ENCODE data around the gene C6orf89. TPM values are rescaled to one million over a fixed set of nuclear protein-coding genes. Genes with fewer than 3 reads are reported as not detected.

Gene C6orf89
- polyA plus RNA-seq, 1 donor, result 30.6 TPM

DNA sequence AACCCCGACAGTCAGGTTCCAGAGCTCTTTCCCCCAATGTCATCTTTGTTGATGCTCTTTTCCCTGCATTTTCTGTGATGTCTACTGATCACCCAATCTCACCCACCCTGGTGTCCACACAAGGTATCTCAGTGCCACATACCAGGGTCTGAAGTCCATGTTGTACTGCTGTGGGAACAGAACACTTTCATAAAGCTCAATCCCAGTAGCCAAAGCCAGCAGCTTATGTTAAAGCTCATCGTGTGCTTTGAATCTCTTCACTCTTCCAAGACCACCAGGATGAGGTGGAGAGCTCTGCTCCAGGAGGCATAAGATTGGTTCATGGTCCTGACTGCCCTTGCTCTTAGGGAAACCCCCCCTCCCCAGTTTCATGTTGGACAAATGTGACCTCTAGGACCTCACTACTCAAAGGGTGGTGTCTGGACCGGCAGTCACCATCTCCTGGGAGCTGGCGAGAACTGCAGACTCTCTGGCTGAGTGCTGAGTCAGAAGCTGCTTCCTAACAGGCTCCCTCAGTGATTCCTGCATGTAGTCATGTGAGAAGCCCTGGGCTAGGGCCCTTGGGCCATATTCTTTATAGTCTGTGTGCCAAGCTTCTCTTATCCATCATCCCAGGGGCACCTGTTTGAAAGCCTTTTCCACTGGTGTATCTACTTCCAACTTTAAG is 33.1 kb upstream of the C6orf89 start:
- DNase-seq (ENCODE audit: low read depth), result no peak

GRCh38 chr6:36853325-36853724 is 32.4 kb upstream of the C6orf89 start:
- DNase-seq (ENCODE audit: low read depth), result no peak

DNA sequence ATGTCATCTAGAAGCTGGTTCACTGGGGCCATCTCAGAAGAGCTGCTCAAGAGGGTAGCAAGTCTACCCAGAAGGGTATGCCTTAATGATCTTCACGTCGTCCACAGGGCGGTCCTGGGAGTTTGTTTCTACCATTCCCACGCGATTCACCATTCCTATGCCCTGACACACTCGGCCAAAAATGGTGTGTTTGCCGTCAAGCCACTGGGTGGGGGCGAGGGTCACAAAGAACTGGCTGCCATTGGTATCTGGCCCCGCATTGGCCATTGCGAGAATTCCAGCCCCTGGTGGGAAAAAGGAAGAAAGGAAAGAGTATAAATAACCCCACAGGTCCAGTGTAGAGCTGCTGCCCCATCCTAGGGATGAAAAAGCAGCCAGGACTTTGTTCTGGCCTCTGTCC is 30.0 kb upstream of the C6orf89 start:
- DNase-seq (ENCODE audit: low read depth), result no peak

- DNase-seq (ENCODE audit: low read depth), result no peak
These were observed 29.5 kb upstream of the C6orf89 start for GRCh38 chr6:36856277-36856676.

DNA sequence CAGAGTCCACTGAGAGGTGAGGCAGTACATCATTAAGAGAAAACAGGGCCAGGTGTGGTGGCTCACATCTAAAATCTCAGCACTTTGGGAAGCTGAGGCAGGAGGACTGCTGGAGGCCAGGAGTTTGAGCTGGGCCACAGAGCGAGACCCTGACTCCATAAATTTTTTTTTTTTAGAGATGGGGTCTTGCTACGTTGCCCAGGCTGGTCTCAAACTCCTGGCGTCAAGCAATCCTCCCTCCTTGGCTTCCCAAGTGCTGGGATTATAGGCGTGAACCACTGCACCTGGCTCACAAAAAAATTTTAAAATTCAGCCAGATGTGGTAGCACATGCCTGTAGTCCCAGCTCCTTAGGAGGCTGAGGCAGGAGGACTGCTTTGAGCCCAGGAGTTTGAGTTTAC is 28.4 kb upstream of the C6orf89 start:
- no peak for DNase-seq (ENCODE audit: low read depth)

- no peak for DNase-seq (ENCODE audit: low read depth)
These were observed 27.3 kb upstream of the C6orf89 start for GRCh38 chr6:36858407-36858981.

- DNase-seq (ENCODE audit: low read depth), result no peak
These were observed 25.6 kb upstream of the C6orf89 start for GRCh38 chr6:36860126-36860525.

GRCh38 chr6:36862164-36862847 is 23.4 kb upstream of the C6orf89 start:
- DNase-seq (ENCODE audit: low read depth), result no peak

- no peak for DNase-seq (ENCODE audit: low read depth)
These were observed 22.8 kb upstream of the C6orf89 start for GRCh38 chr6:36862848-36863382.

DNA sequence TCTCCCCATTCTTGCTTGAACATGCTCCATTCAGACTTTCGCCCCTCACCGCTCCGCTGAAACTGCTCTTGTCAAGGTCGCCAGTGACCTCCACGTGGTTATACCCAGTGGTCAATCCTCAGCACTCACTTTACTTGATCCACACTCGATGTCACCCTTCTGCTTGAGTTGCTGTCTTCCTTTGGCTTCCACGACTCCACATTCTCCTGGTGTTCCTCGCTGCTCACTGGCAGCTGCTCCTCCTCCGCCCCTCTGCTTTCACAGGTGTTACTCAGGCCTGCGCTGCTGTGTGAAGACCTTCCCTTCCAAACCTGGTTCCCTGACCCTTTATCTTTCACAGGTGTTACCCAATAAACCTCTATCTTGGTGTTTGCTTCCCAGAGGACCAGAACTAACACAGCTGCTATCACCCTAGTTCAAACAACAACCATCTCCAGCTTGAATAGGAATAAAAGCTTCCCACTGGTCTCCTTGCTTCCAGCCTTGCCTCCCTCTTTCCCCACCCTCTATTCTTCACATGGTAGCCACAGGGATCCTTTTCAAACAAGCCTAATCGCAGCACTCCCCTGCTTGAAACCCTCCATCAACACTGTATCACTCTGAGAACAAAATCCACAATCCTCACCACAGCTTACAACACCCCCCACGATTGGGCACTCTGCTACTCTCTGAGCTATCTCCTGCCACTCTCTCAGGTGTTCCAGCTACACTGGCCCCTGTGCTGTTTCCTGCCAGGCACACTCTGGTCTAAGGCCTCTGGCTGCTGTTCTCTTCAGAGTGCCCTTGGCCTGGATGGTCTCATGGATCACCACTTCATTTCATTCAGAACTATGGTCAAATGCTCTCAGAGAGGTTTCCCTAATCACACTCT is 21.8 kb upstream of the C6orf89 start:
- no peak for DNase-seq (ENCODE audit: low read depth)

DNA sequence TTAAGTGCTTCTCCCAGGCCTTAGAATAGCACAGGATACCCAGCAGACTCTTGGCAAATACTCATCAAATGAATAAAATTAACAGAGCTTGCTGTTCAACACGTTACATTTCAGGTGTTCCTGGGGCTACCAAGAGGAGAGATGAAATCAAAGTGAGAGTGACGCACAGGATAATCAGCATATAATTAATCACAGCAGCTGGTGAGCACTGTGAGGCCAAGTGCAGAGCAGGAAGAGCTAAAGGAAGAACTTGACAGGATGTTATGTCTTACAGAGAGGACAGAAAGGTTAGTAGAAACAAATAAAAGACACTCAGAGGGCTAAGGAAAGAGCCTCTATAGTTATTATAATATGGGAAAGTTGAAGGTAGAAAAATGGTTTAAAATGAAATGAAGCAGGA is 19.9 kb upstream of the C6orf89 start:
- DNase-seq (ENCODE audit: low read depth), result no peak

- DNase-seq (ENCODE audit: low read depth), result no peak
These were observed 18.1 kb upstream of the C6orf89 start for GRCh38 chr6:36867471-36868224.

DNA sequence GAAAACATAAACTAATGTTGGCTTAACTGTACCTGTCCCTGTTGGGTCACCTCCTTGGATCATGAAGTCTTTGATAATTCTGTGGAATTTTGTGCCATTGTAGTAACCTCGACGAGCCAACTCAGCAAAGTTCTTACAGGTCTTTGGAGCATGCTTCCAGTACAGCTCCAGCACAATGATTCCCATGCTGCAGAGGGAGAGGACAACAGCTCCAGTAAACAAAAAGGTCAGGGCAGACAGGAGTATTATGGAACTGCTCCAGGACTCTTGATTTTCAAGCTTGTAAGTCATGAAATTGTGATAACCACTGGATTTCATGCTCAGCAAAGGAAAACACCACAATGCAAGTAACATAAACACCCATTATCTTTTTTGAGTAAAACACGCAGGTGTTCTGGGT is 14.1 kb upstream of the C6orf89 start:
- no peak for DNase-seq (ENCODE audit: low read depth)

- no peak for DNase-seq (ENCODE audit: low read depth)
These were observed 12.6 kb upstream of the C6orf89 start for GRCh38 chr6:36873115-36873514.

- DNase-seq (ENCODE audit: low read depth), result no peak
These were observed 11.9 kb upstream of the C6orf89 start for GRCh38 chr6:36873612-36874442.

DNA sequence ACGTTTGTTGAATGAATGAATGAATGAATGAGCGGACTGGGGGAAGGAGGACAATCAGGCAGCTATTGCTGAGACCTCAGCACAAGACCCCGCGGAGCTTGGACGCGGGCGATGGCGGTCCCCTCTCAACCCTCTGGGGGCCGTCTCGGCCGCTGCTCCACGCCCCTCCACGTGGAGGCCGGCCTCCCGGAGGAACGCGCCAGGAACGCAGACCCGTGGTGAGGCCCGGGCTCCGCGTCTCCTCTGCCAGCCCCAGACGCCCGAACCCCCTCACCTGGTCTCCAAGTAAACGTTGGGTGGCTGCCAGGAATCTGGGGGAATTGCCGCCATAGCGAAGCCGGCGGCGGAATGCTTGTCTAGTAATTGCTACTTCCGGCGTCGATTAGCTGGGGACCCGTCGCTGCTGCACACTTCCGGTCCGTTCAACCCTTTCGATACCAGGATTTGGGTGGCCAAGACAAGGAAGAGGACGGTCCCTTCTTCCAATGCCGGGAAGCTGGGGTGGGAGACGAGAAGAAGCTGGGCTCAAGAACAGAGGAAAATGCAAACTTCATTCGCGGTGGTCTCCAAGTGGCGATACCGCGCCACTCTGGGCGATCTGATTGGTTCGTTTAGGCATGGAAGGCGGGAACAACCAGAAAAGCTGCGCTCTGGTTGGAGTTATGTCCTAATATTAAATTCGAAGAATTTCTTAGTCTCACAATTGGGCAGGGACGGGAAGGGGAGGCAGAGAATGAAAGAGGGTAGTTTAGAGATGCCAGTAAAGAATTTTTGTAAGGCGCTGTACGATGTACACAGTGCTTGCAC is 11.1 kb upstream of the C6orf89 start, which contains the start of gene PPIL1:
TSS of gene PPIL1 (minus strand) at position 361 of the 807 bp plus-strand sequence. CDS start at position 330, 31 bp downstream.
- peak; percentile 81 for DNase-seq (ENCODE audit: low read depth)

- no peak for DNase-seq (ENCODE audit: low read depth)
These were observed 10.5 kb upstream of the C6orf89 start for GRCh38 chr6:36875250-36875633.

DNA sequence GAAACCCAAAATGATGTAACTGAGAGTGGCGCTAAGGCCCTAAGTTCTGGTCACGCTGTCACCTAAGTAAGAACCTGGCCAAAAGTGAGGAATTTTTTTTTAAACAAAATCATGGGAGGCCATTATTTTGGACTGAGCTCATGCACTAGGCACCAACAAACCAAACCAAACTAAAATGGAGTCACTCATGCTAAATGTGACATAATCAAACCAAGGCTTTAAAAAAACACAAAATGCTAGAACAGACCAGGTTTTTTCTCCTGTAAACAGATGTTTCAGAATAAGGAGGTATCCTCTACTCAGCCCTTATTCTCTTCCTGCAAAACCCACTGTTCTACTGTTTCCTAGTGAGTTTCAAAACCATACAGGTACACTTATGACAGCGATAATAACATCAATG is 1.1 kb upstream of the C6orf89 start:
- DNase-seq (ENCODE audit: low read depth), result no peak

- no peak for DNase-seq (ENCODE audit: low read depth)
These were observed 1.3 kb downstream of the C6orf89 start for GRCh38 chr6:36886950-36887618.

Measured in forelimb muscle (tissue), 1 donor.